GM12801 (cell line): ENCODE measurements around the gene PAPPA2.

Experiments
- TF ChIP-seq, protein P1 (sequence below): IDR thresholded peaks from one replicate; pipeline ENCODE4 v1.5.1; 2011; ENCODE audit warnings: control low read depth; ENCODE audit not compliant: insufficient read length; ENCODE audit errors: extremely low read depth

PAPPA2 gene

DNA sequence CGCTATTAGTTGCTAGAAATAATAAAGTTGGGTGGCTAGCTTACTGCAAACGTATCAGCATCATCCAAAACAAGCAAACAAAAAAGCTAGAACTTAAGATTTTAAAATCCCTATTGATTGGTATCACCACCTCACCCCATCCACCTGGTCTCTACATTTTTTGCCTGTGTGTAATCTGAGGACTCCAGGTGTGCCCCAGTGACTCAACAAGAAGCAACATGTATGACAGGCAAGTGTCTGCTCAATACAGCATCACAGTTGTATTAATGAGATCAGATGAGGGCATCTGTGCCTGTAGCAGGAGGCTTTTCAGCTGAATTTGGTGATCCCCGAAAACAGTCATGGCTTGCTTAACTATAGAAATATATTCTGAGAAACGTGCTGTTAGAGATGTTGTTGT, 14.6 kb upstream of the PAPPA2 start:
- TF ChIP-seq, protein P1, sequence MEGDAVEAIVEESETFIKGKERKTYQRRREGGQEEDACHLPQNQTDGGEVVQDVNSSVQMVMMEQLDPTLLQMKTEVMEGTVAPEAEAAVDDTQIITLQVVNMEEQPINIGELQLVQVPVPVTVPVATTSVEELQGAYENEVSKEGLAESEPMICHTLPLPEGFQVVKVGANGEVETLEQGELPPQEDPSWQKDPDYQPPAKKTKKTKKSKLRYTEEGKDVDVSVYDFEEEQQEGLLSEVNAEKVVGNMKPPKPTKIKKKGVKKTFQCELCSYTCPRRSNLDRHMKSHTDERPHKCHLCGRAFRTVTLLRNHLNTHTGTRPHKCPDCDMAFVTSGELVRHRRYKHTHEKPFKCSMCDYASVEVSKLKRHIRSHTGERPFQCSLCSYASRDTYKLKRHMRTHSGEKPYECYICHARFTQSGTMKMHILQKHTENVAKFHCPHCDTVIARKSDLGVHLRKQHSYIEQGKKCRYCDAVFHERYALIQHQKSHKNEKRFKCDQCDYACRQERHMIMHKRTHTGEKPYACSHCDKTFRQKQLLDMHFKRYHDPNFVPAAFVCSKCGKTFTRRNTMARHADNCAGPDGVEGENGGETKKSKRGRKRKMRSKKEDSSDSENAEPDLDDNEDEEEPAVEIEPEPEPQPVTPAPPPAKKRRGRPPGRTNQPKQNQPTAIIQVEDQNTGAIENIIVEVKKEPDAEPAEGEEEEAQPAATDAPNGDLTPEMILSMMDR, result no peak

DNA sequence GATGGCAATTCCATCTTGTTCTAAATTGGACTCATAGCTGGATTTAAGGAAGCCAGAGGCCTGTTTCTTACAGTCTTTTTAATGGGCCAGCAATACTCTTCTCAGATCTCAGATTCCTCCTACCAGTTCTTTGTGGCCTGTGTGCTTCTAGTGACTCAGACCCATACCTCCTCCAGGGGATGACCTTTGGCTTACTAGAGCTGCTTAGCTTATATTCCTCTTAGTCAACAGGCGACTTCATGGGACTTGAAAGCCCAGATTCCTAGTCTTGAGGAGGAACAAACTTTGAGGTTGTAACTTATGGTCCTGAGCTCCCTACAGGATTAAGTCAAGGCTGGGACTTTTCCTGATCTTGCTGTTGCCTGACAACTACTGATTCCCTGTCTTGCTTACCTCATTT, 12.4 kb upstream of the PAPPA2 start:
- TF ChIP-seq, protein P1, result no peak

DNA sequence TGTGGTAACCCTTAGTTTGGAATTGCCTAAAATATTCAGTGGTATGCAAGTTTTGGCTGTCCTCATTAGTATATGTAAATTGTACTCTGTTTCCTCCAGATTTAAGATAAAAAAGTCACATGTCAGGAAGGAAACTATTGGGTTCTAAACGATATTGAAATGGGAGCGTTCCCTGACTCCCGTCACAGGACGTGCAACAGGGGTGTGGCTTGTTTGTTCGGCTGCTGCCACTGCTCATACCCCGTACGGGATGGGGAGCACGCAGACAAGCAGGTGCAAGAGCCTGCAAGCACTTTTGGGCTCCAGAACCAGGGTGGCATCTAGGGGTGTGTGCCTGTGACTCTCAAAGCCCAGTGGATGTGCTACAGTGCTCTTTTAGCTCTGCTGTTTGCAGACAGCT, 6.2 kb upstream of the PAPPA2 start:
- TF ChIP-seq, protein P1, result no peak

DNA sequence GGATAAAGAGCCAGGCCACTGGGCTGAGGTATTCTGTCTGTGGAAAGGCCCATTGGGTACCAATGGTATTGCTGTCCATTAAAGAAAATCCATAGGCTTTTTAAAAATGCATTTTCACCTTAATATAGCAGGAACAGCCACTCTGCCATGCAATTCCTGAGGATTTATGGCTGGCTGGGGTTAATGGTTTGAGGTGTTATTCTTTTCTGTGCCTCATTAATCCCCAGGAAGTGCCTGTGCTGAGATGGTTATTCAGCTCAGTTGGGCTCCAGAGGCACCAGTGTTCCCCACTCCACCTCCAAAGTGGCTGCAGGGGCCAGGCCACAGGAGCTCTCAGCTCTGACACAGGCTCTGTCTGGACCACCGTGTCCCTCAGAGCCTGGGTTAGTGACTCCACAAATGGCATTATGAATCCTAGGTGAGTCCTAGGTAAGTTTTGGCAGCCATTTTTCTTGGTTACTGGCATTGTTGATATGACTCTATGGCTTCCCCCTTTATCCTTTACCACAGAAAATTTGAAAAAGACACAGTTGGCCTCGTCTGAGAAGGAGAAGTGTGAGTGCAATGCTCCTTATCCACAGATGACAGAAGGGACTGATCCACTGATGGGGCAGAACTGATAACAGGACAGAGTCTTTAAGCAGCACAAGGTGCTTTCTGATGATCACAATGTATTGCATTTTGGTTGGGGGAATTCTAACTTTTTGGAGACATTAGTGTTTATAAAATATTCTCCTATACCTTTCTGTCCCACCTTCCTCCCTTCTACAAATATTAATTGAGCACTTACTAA, 2.2 kb upstream of the PAPPA2 start:
- TF ChIP-seq, protein P1, result no peak

DNA sequence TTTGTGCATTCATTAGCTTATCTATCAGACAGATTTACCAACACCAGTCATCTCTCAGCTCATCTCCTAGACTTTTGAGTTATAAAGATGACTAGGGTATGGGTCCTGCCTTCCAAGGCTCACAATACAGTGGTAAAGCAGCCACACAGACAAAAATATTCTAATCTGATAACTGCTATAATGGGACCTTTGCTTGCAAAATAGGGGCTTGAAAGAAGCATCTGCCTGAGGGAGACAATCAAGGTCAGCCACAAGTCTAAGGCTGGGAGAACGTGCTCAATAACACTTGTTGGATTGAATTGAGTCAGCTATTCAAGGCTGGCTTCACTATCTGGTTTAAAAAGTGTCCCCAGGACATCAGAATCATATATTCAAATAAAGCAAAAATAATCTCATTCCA, 1.4 kb upstream of the PAPPA2 start:
- TF ChIP-seq, protein P1, result no peak

DNA sequence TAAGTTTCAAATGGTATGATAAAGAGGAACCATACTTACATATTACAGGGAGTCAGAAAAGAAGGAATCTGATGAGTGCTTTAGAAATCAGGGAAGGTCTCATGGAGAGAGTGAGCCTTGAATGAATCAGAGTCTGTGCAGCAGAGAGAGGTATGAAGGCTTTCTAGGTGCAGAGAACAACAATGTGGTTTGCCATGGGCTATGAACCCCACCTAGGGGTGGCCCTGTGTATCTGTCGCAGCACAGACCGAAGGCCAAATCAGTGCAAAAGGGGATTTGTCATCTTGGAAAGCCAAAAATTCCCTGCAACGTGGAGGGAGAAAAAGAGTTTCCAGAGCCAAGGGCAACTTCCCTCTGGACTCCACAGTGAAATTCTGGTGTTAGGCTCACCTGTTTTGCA, 3.5 kb downstream of the PAPPA2 start:
- TF ChIP-seq, protein P1, result no peak

DNA sequence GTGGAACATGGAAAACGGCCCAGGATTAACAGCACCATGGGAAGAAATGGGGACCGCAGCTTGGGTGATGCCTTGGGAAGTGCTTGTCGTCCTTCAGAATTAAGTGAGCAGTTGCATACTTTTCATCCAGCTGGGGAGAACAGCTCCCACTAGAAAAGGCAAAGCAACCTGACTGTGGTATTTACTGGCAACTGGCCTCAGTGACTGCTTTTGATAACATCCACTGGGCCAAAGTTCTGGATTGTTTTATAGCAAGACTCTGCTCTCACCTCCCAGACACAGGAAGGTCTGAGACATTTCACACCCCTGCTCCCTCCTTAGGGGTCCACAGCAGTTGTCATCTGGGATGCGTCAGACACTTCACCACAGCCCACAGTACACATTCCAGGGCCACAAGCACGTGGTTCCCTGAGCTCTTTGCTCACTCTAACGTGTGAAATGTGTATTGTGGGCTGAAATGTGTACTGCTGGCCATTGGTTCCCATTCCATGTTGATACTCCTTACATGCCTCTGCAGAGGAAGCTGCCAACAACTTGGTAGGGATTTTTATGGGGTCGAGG, 6.6 kb downstream of the PAPPA2 start:
- TF ChIP-seq, protein P1, result no peak
